Smooth muscle cell (in vitro differentiated cells): Measurements from ENCODE around the gene TRAF3. TPM values are rescaled to one million over a fixed set of nuclear protein-coding genes. Genes with fewer than 3 reads are reported as not detected.
"Not testable (repeated sequence)": the region's sequence is repeated elsewhere in the genome, so short reads cannot be mapped to it uniquely, and the experiment has no call there.

Experiments used
- DNase-seq: peaks from one replicate; lab custom pipeline; 2025; ENCODE audit not compliant: unreplicated experiment; lab: John Stamatoyannopoulos, UW
- H2AFZ ChIP-seq: fragments of 200-600 bp; sonication (generic); 2 replicates; pipeline ENCODE4 v1.6.0; 2016; ENCODE audit warnings: antibody characterized with exemption, low read depth, mild to moderate bottlenecking
- H3F3A ChIP-seq: fragments of 200-600 bp; sonication (generic); 2 replicates; pipeline ENCODE4 v1.6.0; 2017; ENCODE audit warnings: antibody characterized with exemption, low read depth
- H3K27ac ChIP-seq: fragments of 200-600 bp; sonication (generic); 2 replicates; pipeline ENCODE4 v1.5.1; 2016; ENCODE audit warnings: low read depth, mild to moderate bottlenecking
- H3K27me3 ChIP-seq: fragments of 200-600 bp; sonication (generic); 2 replicates; pipeline ENCODE4 v1.6.1; 2016; ENCODE audit warnings: low read depth, mild to moderate bottlenecking
- H3K36me3 ChIP-seq: fragments of 200-600 bp; sonication (generic); 2 replicates; pipeline ENCODE4 v1.5.1; 2016; ENCODE audit warnings: low read depth
- H3K4me1 ChIP-seq: fragments of 200-600 bp; sonication (generic); 2 replicates; pipeline ENCODE4 v1.5.1; 2016; ENCODE audit warnings: low read depth
- H3K4me2 ChIP-seq: fragments of 200-600 bp; sonication (generic); 2 replicates; pipeline ENCODE4 v1.6.0; 2016; ENCODE audit warnings: mild to moderate bottlenecking
- H3K4me3 ChIP-seq: fragments of 200-600 bp; sonication (generic); 2 replicates; pipeline ENCODE4 v1.5.1; 2016; ENCODE audit warnings: mild to moderate bottlenecking
- H3K79me2 ChIP-seq: fragments of 200-600 bp; sonication (generic); 2 replicates; pipeline ENCODE4 v1.6.0; 2016; ENCODE audit warnings: low read depth, mild to moderate bottlenecking
- H3K9ac ChIP-seq: fragments of 200-600 bp; sonication (generic); 2 replicates; pipeline ENCODE4 v1.6.0; 2016; ENCODE audit warnings: low read depth
- H3K9me3 ChIP-seq: fragments of 200-600 bp; sonication (generic); replicated peaks from 2 replicates; pipeline ENCODE4 v1.5.1; 2016; ENCODE audit warnings: low read depth
- H4K20me1 ChIP-seq: fragments of 200-600 bp; sonication (generic); 2 replicates; pipeline ENCODE4 v1.6.0; 2016; ENCODE audit warnings: low read depth
- CTCF ChIP-seq: fragments of 200-600 bp; sonication (generic); IDR thresholded peaks from 2 replicates; pipeline ENCODE4 v1.5.1; 2017; ENCODE audit warnings: borderline replicate concordance, mild to moderate bottlenecking, antibody characterized with exemption; ENCODE audit not compliant: insufficient read depth, poor library complexity, severe bottlenecking
- WGBS: methylation state at CpG from one replicate; pipeline ENCODE4 v1.1.7; 2016; ENCODE audit warnings: low lambda C conversion rate; 5-methylcytosine and 5-hydroxymethylcytosine counted together
- polyA plus RNA-seq: library from polyadenylated mRNA; unstranded; fragments of >200 nt; fragmentation: Nextera tagmentation; extraction: Ambion mirVana; gene quantifications from 2 replicates; pipeline ENCODE4 v1.2.1, GENCODE V29; 2016
- total RNA-seq: library from RNA; depleted of rRNA; stranded (reverse); fragments of >200 nt; gene quantifications from 2 replicates; pipeline ENCODE4 v1.2.3, GENCODE V29; 2014

TRAF3 gene
- total and polyA plus RNA-seq, 2 experiments from 2014 or later: 9.4 to 24.6 TPM

- Histone ChIP-seq H3K27ac (peak overlapping the region; percentile 64), H3K27me3 (no peaks in the 10 kb centered on the region), H3F3A (peaks cover 6% of the 10 kb centered on the region), H3K9me3 (no peaks in the 10 kb centered on the region), H3K79me2 (no peaks in the 10 kb centered on the region), H3K4me3 (no peak overlapping the region), H3K36me3 (no peaks in the 10 kb centered on the region), H2AFZ (no peak overlapping the region), H3K4me2 (peak overlapping the region; percentile 72), H3K9ac (no peak overlapping the region), H3K4me1 (peaks cover 3% of the 10 kb centered on the region), H4K20me1 (peaks cover 37% of the 10 kb centered on the region)
- DNase-seq: no peak
- no peak for TF ChIP-seq CTCF
- WGBS: 41% methylated on average over 9 of the region's 9 CpGs
Observed at GRCh38 chr14:102893452-102893851, 116.2 kb downstream of the TRAF3 start.

GRCh38 chr14:102896735-102897134, 119.5 kb downstream of the TRAF3 start:
- not testable (repeated sequence) for H3K9me3 ChIP-seq, H3K27ac ChIP-seq, H3K36me3 ChIP-seq, H3K4me1 ChIP-seq, H3K27me3 ChIP-seq, H2AFZ ChIP-seq, H3K4me2 ChIP-seq, H3K79me2 ChIP-seq, H3F3A ChIP-seq, H3K9ac ChIP-seq, DNase-seq, H3K4me3 ChIP-seq
- peaks cover 30% of the 10 kb centered on the region for H4K20me1 ChIP-seq

- Histone ChIP-seq H3K9me3 (no peaks in the 10 kb centered on the region), H3K27me3 (no peaks in the 10 kb centered on the region), H4K20me1 (peaks cover 25% of the 10 kb centered on the region), H2AFZ (no peak overlapping the region), H3K79me2 (no peaks in the 10 kb centered on the region), H3K4me1 (peaks cover 3% of the 10 kb centered on the region), H3K4me3 (no peak overlapping the region), H3K27ac (no peak overlapping the region), H3K36me3 (no peaks in the 10 kb centered on the region), H3F3A (peaks cover 6% of the 10 kb centered on the region), H3K4me2 (no peak overlapping the region), H3K9ac (no peak overlapping the region)
- WGBS: 96% methylated on average over 14 of the region's 14 CpGs
- no peak for DNase-seq
- no peak for TF ChIP-seq CTCF
Observed at GRCh38 chr14:102897299-102898027, 120.2 kb downstream of the TRAF3 start.

DNA sequence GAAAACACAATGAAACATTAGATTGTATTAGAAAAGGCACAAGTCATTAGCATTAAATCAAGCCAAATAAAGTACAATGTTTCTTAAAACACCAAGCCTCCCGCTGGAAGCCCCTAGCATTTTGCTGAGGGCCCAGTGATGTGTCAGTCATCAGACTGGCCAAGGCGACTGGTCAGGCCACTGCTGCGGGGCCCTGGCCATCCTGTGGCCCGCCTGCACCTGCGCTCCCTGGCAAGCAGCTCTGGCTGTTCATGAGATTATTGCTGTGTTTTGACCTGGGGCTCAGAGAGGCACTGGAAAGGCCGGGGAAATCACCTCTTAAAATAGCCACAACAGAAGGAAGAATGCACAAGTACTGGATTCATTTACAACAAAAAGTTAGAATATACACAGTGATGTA, 121.0 kb downstream of the TRAF3 start:
- Histone ChIP-seq H3K4me3 (no peak overlapping the region), H3K79me2 (no peaks in the 10 kb centered on the region), H3K27ac (no peak overlapping the region), H3K9ac (no peak overlapping the region), H3K27me3 (no peaks in the 10 kb centered on the region), H2AFZ (no peak overlapping the region), H3K9me3 (no peaks in the 10 kb centered on the region), H3K4me2 (no peak overlapping the region), H3K4me1 (peaks cover 3% of the 10 kb centered on the region), H4K20me1 (peaks cover 17% of the 10 kb centered on the region), H3K36me3 (no peaks in the 10 kb centered on the region), H3F3A (no peaks in the 10 kb centered on the region)
- 96% methylated on average over 6 of the region's 6 CpGs for WGBS
- TF ChIP-seq CTCF: no peak
- no peak for DNase-seq
